H9 (cell line): ENCODE measurements around the gene PXT1. TPM values are rescaled to one million over a fixed set of nuclear protein-coding genes. Genes with fewer than 3 reads are reported as not detected.

Experiments used
- DNase-seq: peaks from one replicate; pipeline ENCODE4 v3.0.0-alpha.2; 2017
- H2AFZ ChIP-seq: one replicate; pipeline ENCODE4 v1.6.1; 2013; ENCODE audit warnings: mild to moderate bottlenecking, low read length, control low read depth, moderate library complexity
- H2AK5ac ChIP-seq: 2 replicates; pipeline ENCODE4 v1.6.1; 2013; ENCODE audit warnings: low read length, control low read depth, mixed read lengths; ENCODE audit not compliant: insufficient read length
- H2BK120ac ChIP-seq: one replicate; pipeline ENCODE4 v1.6.1; 2013; ENCODE audit warnings: low read depth, mild to moderate bottlenecking, low read length, control low read depth, inconsistent platforms; ENCODE audit not compliant: poor library complexity, severe bottlenecking
- H2BK12ac ChIP-seq: 2 replicates; pipeline ENCODE4 v1.6.1; 2013; ENCODE audit warnings: low read length, control low read depth, mixed read lengths, low read depth; ENCODE audit not compliant: insufficient read length
- H2BK15ac ChIP-seq: 2 replicates; pipeline ENCODE4 v1.6.1; 2013; ENCODE audit warnings: low read depth, low read length, control low read depth
- H2BK20ac ChIP-seq: one replicate; pipeline ENCODE4 v1.6.1; 2013; ENCODE audit warnings: low read depth, mild to moderate bottlenecking, low read length, control low read depth, inconsistent platforms; ENCODE audit not compliant: poor library complexity, severe bottlenecking
- H2BK5ac ChIP-seq: 2 replicates; pipeline ENCODE4 v1.6.1; 2013; ENCODE audit warnings: low read length, control low read depth, mixed read lengths; ENCODE audit not compliant: insufficient read length
- H3K14ac ChIP-seq: 2 replicates; pipeline ENCODE4 v1.6.1; 2013; ENCODE audit warnings: low read length, control low read depth; ENCODE audit not compliant: insufficient read depth
- H3K18ac ChIP-seq: 2 replicates; pipeline ENCODE4 v1.6.1; 2013; ENCODE audit warnings: low read depth, mild to moderate bottlenecking, mixed read lengths, low read length, control low read depth; ENCODE audit not compliant: insufficient read length
- H3K23ac ChIP-seq: 2 replicates; pipeline ENCODE4 v1.6.1; 2013; ENCODE audit warnings: low read length, control low read depth, mixed read lengths, low read depth; ENCODE audit not compliant: insufficient read length
- H3K23me2 ChIP-seq: 2 replicates; pipeline ENCODE4 v1.6.1; 2013; ENCODE audit warnings: low read depth, mild to moderate bottlenecking, mixed read lengths, low read length, control low read depth; ENCODE audit not compliant: insufficient read length, poor library complexity, severe bottlenecking
- H3K27ac ChIP-seq: 2 replicates; pipeline ENCODE4 v1.5.1; 2013; ENCODE audit warnings: low read length, control low read depth, mixed read lengths, low read depth; ENCODE audit not compliant: insufficient read length
- H3K27me3 ChIP-seq: 2 replicates; pipeline ENCODE4 v1.6.1; 2013; ENCODE audit warnings: low read length, control low read depth, inconsistent platforms; ENCODE audit not compliant: insufficient read depth
- H3K4ac ChIP-seq: 2 replicates; pipeline ENCODE4 v1.6.1; 2013; ENCODE audit warnings: low read depth, mild to moderate bottlenecking, control low read depth, inconsistent platforms, low read length, moderate library complexity
- H3K4me1 ChIP-seq: 2 replicates; pipeline ENCODE4 v1.6.1; 2013; ENCODE audit warnings: low read length, control low read depth, inconsistent platforms; ENCODE audit not compliant: insufficient read depth
- H3K4me2 ChIP-seq: 2 replicates; pipeline ENCODE4 v1.6.1; 2013; ENCODE audit warnings: low read length, control low read depth, mixed read lengths; ENCODE audit not compliant: insufficient read length, insufficient read depth
- H3K56ac ChIP-seq: 2 replicates; pipeline ENCODE4 v1.6.1; 2013; ENCODE audit warnings: low read depth, mild to moderate bottlenecking, mixed read lengths, low read length, control low read depth; ENCODE audit not compliant: insufficient read length
- H3K79me1 ChIP-seq: 2 replicates; pipeline ENCODE4 v1.6.1; 2013; ENCODE audit warnings: low read depth, mild to moderate bottlenecking, moderate library complexity, low read length, control low read depth, inconsistent platforms; ENCODE audit not compliant: insufficient read depth, poor library complexity, severe bottlenecking
- H3K79me2 ChIP-seq: 2 replicates; pipeline ENCODE4 v1.6.1; 2013; ENCODE audit warnings: low read length, control low read depth, inconsistent platforms; ENCODE audit not compliant: insufficient read depth
- H3K9ac ChIP-seq: 2 replicates; pipeline ENCODE4 v1.6.1; 2013; ENCODE audit warnings: low read length, control low read depth, mixed read lengths; ENCODE audit not compliant: insufficient read length; ENCODE audit errors: extremely low read depth
- H3K9me3 ChIP-seq: one replicate; pipeline ENCODE4 v1.6.1; 2013; ENCODE audit warnings: low read depth, low read length, inconsistent platforms; ENCODE audit not compliant: control insufficient read depth
- H3T11ph ChIP-seq: one replicate; pipeline ENCODE4 v1.6.1; 2013; ENCODE audit warnings: mild to moderate bottlenecking, low read length, control low read depth, inconsistent platforms
- H4K20me1 ChIP-seq: one replicate; pipeline ENCODE4 v1.6.1; 2013; ENCODE audit not compliant: control insufficient read depth, insufficient read length, insufficient read depth
- H4K5ac ChIP-seq: 2 replicates; pipeline ENCODE4 v1.6.1; 2013; ENCODE audit warnings: low read depth, mild to moderate bottlenecking, mixed read lengths, low read length, control low read depth; ENCODE audit not compliant: insufficient read length
- H4K8ac ChIP-seq: replicated peaks from 2 replicates; pipeline ENCODE4 v1.6.1; 2013; ENCODE audit warnings: low read length, control low read depth, mixed read lengths, low read depth; ENCODE audit not compliant: insufficient read length
- H4K91ac ChIP-seq: 2 replicates; pipeline ENCODE4 v1.6.1; 2013; ENCODE audit warnings: low read depth, mild to moderate bottlenecking, moderate library complexity, mixed read lengths, low read length, control low read depth; ENCODE audit not compliant: insufficient read length
- H3K27ac Mint-ChIP-seq, 3 experiments: 2 replicates in 2 of 3; 3 replicates in 1 of 3; pipeline ENCODE4 v1.8.0; 2020 to 2021; ENCODE audit warnings: mixed read lengths in 3 of 3, mild to moderate bottlenecking in 1 of 3, moderate library complexity in 1 of 3
- H3K27me3 Mint-ChIP-seq: 2 replicates; pipeline ENCODE4 v1.8.0; 2021; ENCODE audit warnings: low read depth, mild to moderate bottlenecking, moderate library complexity, mixed read lengths
- H3K36me3 Mint-ChIP-seq, 3 experiments: 2 replicates in 2 of 3; 3 replicates in 1 of 3; pipeline ENCODE4 v1.8.0; 2020 to 2021; ENCODE audit warnings: low read depth in 3 of 3, mixed read lengths in 3 of 3; ENCODE audit not compliant: insufficient read depth in 1 of 3
- H3K4me1 Mint-ChIP-seq, 2 experiments: 2 replicates each; pipeline ENCODE4 v1.8.0; 2020; ENCODE audit warnings: mixed read lengths in 2 of 2
- H3K4me3 Mint-ChIP-seq, 2 experiments: 2 replicates in 1 of 2; 3 replicates in 1 of 2; pipeline ENCODE4 v1.8.0; 2020 to 2021; ENCODE audit warnings: mild to moderate bottlenecking in 2 of 2, mixed read lengths in 2 of 2, moderate library complexity in 1 of 2
- H3K9me3 Mint-ChIP-seq, 2 experiments: 2 replicates in 1 of 2; 3 replicates in 1 of 2; pipeline ENCODE4 v1.8.0; 2020; ENCODE audit warnings: mild to moderate bottlenecking in 2 of 2, mixed read lengths in 2 of 2, moderate library complexity in 1 of 2
- WGBS: extraction: QIAGEN DNeasy Blood & Tissue Kit; methylation state at CpG from one replicate; pipeline ENCODE4 v1.1.7; 2013; ENCODE audit warnings: missing lambda C conversion rate, low lambda C conversion rate, mixed read lengths; ENCODE audit not compliant: insufficient read length; ENCODE audit errors: extremely low coverage; 5-methylcytosine and 5-hydroxymethylcytosine counted together
- total RNA-seq: library from RNA; stranded (reverse); gene quantifications from 2 replicates; pipeline ENCODE4 v1.2.1, GENCODE V29; 2021
- TF ChIP-seq, protein P1 (sequence below): fragments of 200-600 bp; sonication (generic); conservative IDR thresholded peaks from 3 replicates; pipeline ENCODE4 v1.8.0; 2021; ENCODE audit warnings: antibody characterized with exemption, mild to moderate bottlenecking

The PXT1 gene
- total RNA-seq, 1 experiment from 2014 or later = not detected

DNA sequence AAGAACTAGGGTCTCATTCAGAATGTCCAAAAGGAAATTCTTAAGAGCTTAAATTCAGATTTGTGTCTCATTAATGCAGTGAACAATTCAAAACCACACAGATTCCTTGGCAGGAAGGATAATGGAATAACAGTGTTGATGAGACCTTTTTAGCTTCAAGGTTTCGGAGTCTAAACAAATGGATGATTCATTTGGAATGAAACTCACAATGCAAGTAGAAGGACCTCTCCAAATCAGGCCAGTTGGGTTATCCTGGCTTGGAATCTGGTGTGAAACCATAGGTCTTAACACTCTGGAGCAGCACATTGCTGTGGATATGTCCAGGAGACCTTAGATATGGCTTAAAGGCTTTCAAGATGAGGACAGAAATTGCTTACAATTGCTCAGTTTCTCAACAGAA is 45.0 kb upstream of the PXT1 start:
- DNase-seq = no peak
- no peak overlapping the region for H3K14ac ChIP-seq
- peaks cover 4 to 13% of the 10 kb centered on the region in 2 experiments for H3K4me1 Mint-ChIP-seq
- H3K27me3 Mint-ChIP-seq = no peaks in the 10 kb centered on the region; the same call in 1 of the 2 replicates
- H3K27ac ChIP-seq = no peak overlapping the region
- H3K27ac Mint-ChIP-seq = no peak overlapping the region
- no peaks in the 10 kb centered on the region for H3K23me2 ChIP-seq
- WGBS = no CpG with 5 or more reads among the region's 1 CpG
- H3K23ac ChIP-seq = no peak overlapping the region
- no peaks in the 10 kb centered on the region for H3K79me1 ChIP-seq
- H3K4me3 Mint-ChIP-seq = no peak overlapping the region
- no peaks in the 10 kb centered on the region for H3K9me3 Mint-ChIP-seq
- no peak overlapping the region for H2BK15ac ChIP-seq
- H3K4ac ChIP-seq = no peak overlapping the region
- H2BK20ac ChIP-seq = no peak overlapping the region
- no peak overlapping the region for H4K5ac ChIP-seq
- H3K4me2 ChIP-seq = no peak overlapping the region
- peaks cover 7 to 45% (median 25%) of the 10 kb centered on the region in 3 experiments; a peak in 5 of 7 replicates for H3K36me3 Mint-ChIP-seq
- no peaks in the 10 kb centered on the region for H3K79me2 ChIP-seq
- no peak overlapping the region for H3T11ph ChIP-seq
- H2BK5ac ChIP-seq = no peak overlapping the region
- H3K27me3 ChIP-seq = no peaks in the 10 kb centered on the region
- H4K8ac ChIP-seq = no peak overlapping the region
- no peak overlapping the region for H3K56ac ChIP-seq
- no peaks in the 10 kb centered on the region for H4K20me1 ChIP-seq
- no peak overlapping the region for H2BK12ac ChIP-seq
- no peak overlapping the region for H4K91ac ChIP-seq
- no peak overlapping the region for H2BK120ac ChIP-seq
- H2AK5ac ChIP-seq = no peak overlapping the region
- H3K18ac ChIP-seq = no peak overlapping the region
- no peaks in the 10 kb centered on the region for H3K4me1 ChIP-seq
- no peak overlapping the region for H3K9ac ChIP-seq
- no peaks in the 10 kb centered on the region for H3K9me3 ChIP-seq
- TF ChIP-seq, protein P1, sequence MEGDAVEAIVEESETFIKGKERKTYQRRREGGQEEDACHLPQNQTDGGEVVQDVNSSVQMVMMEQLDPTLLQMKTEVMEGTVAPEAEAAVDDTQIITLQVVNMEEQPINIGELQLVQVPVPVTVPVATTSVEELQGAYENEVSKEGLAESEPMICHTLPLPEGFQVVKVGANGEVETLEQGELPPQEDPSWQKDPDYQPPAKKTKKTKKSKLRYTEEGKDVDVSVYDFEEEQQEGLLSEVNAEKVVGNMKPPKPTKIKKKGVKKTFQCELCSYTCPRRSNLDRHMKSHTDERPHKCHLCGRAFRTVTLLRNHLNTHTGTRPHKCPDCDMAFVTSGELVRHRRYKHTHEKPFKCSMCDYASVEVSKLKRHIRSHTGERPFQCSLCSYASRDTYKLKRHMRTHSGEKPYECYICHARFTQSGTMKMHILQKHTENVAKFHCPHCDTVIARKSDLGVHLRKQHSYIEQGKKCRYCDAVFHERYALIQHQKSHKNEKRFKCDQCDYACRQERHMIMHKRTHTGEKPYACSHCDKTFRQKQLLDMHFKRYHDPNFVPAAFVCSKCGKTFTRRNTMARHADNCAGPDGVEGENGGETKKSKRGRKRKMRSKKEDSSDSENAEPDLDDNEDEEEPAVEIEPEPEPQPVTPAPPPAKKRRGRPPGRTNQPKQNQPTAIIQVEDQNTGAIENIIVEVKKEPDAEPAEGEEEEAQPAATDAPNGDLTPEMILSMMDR = no peak
- no peak overlapping the region for H2AFZ ChIP-seq
